Kidney epithelial cell (primary cell): ENCODE data around the gene TPSAB1. TPM values are rescaled to one million over a fixed set of nuclear protein-coding genes. Genes with fewer than 3 reads are reported as not detected.

ENCODE experiments used
- DNase-seq: peaks from one replicate; pipeline ENCODE4 v3.0.0-alpha.2; 2010; ENCODE audit warnings: low read depth
- H3K27me3 ChIP-seq: 2 replicates; pipeline ENCODE4 v1.6.0; 2011; ENCODE audit warnings: low read length; ENCODE audit not compliant: control insufficient read depth, insufficient read depth
- H3K36me3 ChIP-seq: 2 replicates; pipeline ENCODE4 v1.5.1; 2011; ENCODE audit warnings: low read length; ENCODE audit not compliant: control insufficient read depth, insufficient read depth
- H3K4me3 ChIP-seq: 2 replicates; pipeline ENCODE4 v1.5.1; 2011; ENCODE audit warnings: low read depth, mild to moderate bottlenecking, control low read depth, low read length
- CTCF ChIP-seq: IDR thresholded peaks from 2 replicates; pipeline ENCODE4 v1.5.1; 2011; ENCODE audit warnings: mild to moderate bottlenecking, moderate library complexity, low read length, control low read depth, inconsistent platforms; ENCODE audit not compliant: insufficient read depth, poor library complexity, severe bottlenecking
- total RNA-seq: library from RNA; depleted of rRNA; stranded (reverse); fragments of >200 nt; gene quantifications from 2 replicates; pipeline ENCODE4 v1.2.3, GENCODE V29; 2015

The TPSAB1 gene
- total RNA-seq, 1 donor from 2014 or later = not detected

- Histone ChIP-seq H3K4me3 (no peak overlapping the region), H3K36me3 (no peaks in the 10 kb centered on the region), H3K27me3 (peaks cover 67% of the 10 kb centered on the region)
- TF ChIP-seq CTCF = no peak
- DNase-seq = no peak
Measured at GRCh38 chr16:1283996-1284616, 43.6 kb downstream of the TPSAB1 start.

- peak; percentile 22 for TF ChIP-seq CTCF
- DNase-seq = no peak
- Histone ChIP-seq H3K36me3 (no peaks in the 10 kb centered on the region), H3K4me3 (no peak overlapping the region), H3K27me3 (peaks cover 70% of the 10 kb centered on the region)
Measured at GRCh38 chr16:1285669-1286512, 45.4 kb downstream of the TPSAB1 start.

- Histone ChIP-seq H3K4me3 (no peak overlapping the region), H3K36me3 (no peaks in the 10 kb centered on the region), H3K27me3 (peaks cover 76% of the 10 kb centered on the region)
- no peak for DNase-seq
- TF ChIP-seq CTCF = no peak
Measured at GRCh38 chr16:1286513-1287094, 46.1 kb downstream of the TPSAB1 start.

- TF ChIP-seq CTCF = no peak
- peaks cover 79% of the 10 kb centered on the region for H3K27me3 ChIP-seq
- H3K4me3 ChIP-seq = no peak overlapping the region
Measured at GRCh38 chr16:1287982-1288670, 47.6 kb downstream of the TPSAB1 start.

GRCh38 chr16:1288813-1289476 is 48.4 kb downstream of the TPSAB1 start:
- no peak for TF ChIP-seq CTCF
- no peaks in the 10 kb centered on the region for H3K36me3 ChIP-seq
- peaks cover 72% of the 10 kb centered on the region for H3K27me3 ChIP-seq
- no peak for DNase-seq
- no peak overlapping the region for H3K4me3 ChIP-seq

More at GRCh38 chr16:1287982-1288670, 47.6 kb downstream of the TPSAB1 start:
- no peak for DNase-seq
- H3K36me3 ChIP-seq = no peaks in the 10 kb centered on the region
